DMS79 (cell line): ENCODE data around the gene MAK.
"Not testable (repeated sequence)": the region's sequence is repeated elsewhere in the genome, so short reads cannot be mapped to it uniquely, and the experiment has no call there.

Source experiments
- DNase-seq: peaks from one replicate; lab custom pipeline; 2025; lab: John Stamatoyannopoulos, UW

MAK gene

GRCh38 chr6:10725044-10725443 is 113.3 kb downstream of the MAK start:
- DNase-seq, result no peak

GRCh38 chr6:10723567-10723881 is 114.8 kb downstream of the MAK start:
- DNase-seq, result no peak

DNA sequence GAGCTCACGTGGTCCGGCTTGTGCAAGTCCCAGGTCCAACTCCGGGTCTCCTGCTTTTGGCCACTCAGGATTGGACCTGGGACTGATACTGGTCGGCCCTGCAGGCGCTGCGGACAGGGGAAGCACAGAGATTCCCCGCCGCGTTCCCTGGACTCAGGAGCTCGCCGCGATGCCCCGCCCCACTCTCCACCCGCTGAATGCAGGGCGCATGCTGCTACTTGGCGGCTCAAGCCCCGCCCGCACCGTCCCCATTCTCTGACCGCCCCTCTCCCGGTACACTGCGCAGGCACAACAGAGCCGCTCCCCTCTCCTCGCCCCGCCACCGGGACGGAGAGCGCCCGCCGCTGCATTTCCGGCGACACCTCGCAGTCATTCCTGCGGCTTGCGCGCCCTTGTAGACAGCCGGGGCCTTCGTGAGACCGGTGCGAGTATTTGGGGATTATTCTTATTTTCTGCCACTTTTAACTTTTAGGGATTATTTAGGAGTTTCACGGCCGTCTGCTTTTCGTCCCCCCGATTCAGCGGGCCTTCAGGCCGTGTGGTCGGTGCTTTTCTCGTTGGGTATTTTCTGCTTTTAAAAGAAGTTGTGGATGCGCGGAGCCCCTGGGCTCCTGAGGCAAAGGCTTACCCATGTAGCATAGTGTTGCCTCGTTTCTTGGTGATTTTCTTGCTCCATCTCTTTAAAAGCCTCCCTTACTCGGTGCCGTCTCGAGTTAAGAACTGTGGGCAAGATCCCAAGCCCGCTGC is 115.3 kb downstream of the MAK start, which contains the start of gene TMEM14C:
TSS of gene TMEM14C (plus strand) at position 251 of the 747 bp plus-strand sequence. CDS start 1,544 bp downstream, outside the sequence.
- DNase-seq, result peak; percentile 82

GRCh38 chr6:10722570-10722819 is 115.8 kb downstream of the MAK start:
- no peak for DNase-seq

- no peak for DNase-seq
Observed at GRCh38 chr6:10721850-10722569, 116.3 kb downstream of the MAK start.

DNA sequence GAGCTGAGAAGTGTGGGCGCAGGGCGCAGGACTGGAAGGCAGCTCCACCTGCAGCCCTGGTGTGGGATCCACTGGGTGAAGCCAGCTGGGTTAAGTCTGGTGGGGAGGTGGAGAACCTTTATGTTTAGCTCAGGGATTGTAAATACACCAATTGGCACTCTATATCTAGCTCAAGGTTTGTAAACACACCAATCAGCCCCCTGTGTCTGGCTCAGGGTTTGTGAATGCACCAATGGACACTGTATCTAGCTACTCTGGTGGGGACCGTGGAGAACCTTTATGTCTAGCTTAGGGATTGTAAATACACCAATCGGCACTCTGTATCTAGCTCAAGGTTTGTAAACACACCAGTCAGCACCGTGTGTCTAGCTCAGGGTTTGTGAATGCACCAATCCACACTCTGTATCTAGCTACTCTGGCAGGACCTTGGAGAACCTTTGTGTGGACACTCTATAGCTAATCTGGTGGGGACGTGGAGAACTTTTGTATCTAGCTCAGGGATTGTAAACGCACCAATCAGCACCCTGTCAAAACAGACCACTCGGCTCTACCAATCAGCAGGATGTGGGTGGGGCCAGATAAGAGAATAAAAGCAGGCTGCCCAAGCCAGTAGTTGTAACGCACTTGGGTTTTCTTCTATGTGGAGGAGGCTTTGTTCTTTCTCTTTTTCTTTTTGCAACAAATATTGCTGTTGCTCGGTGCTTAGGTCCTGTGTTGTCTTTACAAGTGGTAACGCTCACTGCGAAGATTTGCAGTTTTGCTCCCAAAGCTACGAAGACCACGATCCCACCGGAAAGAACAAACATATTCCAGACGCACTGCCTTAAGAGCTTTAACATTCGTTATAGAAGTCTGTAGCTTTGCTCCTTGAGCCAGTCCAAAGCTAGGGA is 117.1 kb downstream of the MAK start:
- DNase-seq, result not testable (repeated sequence)

- DNase-seq, result peak; percentile 3
Observed at GRCh38 chr6:10720265-10720959, 117.9 kb downstream of the MAK start.

DNA sequence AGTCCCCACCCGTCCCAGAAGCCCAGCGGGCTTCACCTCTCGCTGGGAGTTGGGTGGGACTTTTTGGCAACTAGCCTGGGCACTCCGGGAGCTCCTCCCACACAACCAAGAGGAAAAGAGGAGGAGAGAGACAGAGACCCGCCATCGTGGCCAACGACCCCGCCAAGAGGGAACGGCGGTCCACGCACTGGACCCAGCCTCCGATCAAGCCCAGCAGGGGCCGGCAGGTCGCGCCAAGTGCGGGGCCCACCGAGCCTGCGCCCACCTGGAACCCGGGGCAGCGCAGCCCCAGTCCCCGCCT is 118.4 kb downstream of the MAK start:
- DNase-seq, result no peak

DNA sequence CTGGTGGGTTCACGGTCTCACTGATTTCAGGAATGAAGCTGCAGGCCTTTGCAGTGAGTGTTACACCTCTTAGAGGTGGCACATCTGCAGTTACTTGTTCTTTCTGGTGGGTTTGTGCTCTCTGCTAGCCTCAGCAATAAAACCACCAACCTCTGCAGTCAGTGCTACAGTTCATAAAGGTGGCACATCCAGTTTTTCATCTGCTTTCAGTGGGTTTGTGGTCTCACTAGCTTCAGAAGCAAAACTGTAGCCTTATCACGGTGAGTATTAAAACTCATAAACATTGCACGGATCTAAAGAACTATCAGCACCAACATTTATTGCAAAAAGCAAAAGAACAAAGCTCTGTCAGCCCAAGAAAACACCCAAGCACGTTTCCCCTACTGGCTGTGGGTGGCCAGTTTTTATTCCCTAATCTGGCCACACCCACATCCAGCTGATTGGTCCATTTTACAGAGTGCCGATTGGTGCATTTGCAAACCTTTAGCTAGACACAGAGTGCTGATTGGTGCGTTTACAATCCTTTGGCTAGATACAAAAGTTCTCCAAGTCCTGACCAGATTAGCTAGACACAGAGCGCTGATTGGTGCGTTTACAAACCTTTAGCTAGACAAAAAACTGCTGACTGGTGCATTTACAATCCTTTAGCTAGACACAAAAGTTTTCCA is 118.9 kb downstream of the MAK start:
- no peak for DNase-seq

DNA sequence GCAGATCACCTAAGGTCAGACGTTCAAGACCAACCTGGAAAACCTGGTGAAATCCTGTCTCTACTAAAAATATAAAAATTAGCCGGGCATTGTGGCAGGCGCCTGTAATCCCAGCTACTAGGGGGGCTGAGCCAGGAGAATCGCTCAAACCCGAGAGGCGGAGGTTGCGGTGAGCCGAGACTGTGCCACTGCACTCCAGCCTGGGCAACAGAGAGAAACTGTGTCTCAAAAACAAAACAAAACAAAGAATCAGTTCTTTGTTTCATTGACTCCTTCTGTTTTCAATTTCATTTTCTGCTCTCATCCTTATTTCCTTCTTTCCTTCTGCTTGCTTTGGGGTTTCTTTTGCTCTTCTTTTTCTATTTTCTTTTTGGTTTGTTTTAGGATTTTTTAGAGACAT is 124.4 kb downstream of the MAK start:
- DNase-seq, result no peak
